GM19438 (cell line): ENCODE results near the gene COL18A1.
"Not testable (repeated sequence)": the region's sequence is repeated elsewhere in the genome, so short reads cannot be mapped to it uniquely, and the experiment has no call there.

ENCODE experiments used
- ATAC-seq: cut with Tn5 transposase; IDR thresholded peaks from one replicate; pipeline ENCODE4 v1.9.1; 2021; ENCODE audit warnings: low read depth; ENCODE audit not compliant: unreplicated experiment

The COL18A1 gene

DNA sequence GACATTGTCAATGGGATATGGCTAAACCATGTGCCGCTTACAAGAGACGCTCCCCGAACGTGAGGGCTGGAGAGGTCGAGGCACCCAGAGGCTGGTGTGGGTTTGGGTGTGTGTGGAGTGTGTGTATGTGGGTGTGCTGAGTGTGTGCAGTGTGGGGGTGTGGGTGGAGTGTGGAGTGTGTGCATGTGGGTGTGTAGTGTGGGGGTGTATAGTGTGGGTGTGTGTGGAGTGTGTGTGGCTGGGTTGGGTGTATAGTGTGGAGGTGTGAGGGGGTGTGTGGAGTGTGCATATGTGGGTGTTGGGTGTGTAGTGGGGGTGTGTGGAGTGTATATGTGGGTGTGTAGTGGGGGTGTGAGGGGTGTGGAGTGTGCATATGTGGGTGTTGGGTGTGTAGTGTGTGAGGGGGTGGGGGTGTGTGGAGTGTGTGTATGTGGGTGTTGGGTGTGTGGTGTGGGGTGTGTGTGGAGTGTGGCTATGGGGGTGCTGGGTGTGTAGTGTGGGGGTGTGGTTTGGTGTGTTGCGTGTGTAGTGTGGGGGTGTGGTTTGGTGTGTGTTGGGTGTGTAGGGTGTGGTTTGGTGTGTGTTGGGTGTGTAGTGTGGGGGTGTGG is 95.1 kb downstream of the COL18A1 start:
- no peak for ATAC-seq

DNA sequence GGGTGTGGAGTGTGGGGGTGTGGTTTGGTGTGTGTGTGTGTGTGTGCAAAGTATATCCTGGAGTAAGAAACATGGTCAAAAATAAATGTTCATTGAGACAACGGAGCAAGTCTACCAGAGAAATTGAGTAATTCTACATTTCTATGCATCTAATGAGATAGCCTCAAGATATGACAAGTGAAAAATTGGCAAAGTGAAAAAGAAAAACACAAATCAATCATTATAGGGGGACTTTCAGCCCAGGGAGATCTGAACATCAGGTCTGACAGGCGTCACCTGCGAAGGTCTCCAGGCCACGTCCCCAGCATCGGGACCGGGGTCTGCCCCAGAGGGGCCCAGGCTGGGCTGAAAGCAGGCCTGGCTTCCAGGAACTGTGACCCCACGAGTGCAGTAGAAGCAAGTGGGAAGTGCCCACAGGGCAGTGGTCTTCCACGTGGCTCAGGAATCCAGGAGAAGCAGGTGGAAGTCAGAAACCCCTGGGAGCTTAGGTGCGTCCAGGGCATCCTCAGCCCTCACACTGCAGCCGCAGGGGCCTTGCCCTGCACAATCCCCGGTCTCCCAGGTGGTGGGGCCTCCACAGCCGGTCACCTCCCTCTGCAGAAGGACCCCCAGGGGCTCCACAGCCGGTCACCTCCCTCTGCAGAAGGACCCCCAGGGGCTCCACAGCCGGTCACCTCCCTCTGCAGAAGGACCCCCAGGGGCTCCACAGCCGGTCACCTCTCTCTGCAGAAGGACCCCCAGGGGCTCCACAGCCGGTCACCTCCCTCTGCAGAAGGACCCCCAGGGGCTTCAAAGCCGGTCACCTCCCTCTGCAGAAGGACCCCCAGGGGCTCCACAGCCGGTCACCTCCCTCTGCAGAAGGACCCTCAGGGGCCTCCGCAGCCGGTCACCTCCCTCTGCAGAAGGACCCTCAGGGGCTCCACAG is 96.4 kb downstream of the COL18A1 start:
- not testable (repeated sequence) for ATAC-seq

DNA sequence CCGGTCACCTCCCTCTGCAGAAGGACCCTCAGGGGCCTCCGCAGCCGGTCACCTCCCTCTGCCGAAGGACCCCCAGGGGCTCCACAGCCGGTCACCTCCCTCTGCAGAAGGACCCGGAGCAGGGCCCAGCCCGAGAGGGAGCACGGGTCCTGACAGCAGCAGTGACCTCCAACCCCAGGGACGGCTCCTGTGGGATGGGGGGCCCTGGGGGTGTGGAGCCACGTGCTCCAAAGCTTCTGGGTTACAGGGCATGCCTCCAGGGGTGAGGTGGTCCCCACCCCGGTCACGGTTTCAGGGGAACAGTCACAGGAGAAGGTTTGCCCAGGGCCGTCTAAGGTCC is 97.0 kb downstream of the COL18A1 start:
- no peak for ATAC-seq

DNA sequence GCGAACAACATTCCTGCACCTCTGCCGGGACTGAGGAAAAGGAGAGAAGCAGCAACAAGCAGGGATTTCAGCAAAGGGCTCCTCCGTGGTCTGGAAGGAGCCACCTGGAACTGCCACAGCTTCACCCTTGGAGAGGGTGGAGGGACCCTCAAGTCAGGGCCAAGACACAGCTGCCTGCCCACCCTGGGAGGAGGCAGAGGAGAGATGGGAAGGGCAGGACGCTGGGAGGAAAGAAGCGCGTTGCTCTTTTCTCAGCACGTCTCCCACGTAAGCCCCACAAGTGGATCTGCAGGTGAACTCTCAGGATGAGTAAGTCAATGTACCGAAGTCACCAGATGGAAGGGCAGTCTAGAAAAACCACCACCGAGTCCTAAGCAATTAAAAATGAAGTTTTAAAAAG is 97.6 kb downstream of the COL18A1 start:
- no peak for ATAC-seq

DNA sequence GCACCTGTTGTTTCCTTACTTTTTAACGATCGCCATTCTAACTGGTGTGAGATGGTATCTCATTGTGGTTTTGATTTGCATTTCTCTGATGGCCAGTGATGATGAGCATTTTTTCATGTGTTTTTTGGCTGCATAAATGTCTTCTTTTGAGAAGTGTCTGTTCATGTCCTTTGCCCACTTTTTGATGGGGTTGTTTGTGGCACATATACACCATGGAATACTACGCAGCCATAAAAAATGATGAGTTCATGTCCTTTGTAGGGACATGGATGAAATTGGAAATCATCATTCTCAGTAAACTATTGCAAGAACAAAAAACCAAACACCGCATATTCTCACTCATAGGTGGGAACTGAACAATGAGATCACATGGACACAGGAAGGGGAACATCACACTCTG is 98.3 kb downstream of the COL18A1 start:
- not testable (repeated sequence) for ATAC-seq

DNA sequence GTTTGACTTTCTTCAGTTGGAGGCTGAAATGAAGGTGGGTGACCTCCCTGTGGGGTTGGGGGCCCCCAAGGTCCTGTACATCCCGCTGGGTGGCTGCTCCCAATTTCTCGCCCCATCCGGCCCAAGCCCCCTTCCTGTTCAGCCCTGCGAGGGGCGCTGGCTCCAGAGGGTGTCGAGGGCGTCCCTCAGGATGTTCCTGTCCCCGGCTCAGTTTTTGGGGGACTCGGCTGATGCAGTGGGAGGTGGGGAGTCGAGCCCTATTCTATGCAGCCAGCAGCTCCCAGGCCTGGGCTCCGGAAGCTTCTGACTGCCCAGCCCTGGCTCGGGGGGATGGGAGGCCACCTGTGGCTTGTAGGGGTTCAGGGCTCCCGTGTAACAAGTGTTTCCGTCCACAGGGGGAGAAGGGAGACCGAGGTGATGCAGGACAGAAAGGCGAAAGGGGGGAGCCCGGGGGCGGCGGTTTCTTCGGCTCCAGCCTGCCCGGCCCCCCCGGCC is 99.1 kb downstream of the COL18A1 start:
- ATAC-seq, result no peak

DNA sequence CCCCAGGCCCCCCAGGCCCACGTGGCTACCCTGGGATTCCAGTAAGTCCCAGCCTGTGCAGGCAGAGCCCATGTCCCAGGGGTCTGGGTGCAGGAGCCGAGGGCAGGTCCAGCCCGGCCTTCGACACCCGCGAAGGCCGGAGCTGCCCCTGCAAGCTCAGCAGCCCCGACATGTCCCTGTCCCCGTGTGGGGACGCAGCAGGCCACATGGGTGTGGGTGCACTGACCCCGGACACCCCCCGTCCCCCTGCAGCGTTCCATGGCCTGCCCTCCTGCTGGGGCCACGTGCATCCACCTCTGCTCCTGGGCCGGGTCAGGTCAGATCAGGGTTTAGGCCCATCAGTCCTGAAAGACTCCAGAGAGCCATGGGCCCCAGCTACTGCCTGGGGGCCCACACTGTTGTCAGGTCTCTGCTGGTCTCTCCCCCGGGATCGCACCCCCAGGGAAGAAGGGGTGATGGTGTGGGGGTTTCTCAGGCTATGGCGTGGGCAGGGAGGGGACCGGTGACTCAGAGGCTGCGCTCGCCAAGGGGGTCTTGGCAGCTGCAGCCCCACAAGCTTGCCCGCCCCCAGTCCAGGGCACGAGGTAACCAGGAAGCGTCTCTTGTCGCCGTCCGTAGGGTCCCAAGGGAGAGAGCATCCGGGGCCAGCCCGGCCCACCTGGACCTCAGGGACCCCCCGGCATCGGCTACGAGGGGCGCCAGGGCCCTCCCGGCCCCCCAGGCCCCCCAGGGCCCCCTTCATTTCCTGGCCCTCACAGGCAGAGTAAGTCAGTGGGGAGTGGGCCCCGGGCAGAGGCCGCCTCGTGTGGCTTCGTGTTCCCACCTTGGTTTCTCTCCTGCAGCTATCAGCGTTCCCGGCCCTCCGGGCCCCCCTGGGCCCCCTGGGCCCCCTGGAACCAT is 99.8 kb downstream of the COL18A1 start:
- no peak for ATAC-seq

DNA sequence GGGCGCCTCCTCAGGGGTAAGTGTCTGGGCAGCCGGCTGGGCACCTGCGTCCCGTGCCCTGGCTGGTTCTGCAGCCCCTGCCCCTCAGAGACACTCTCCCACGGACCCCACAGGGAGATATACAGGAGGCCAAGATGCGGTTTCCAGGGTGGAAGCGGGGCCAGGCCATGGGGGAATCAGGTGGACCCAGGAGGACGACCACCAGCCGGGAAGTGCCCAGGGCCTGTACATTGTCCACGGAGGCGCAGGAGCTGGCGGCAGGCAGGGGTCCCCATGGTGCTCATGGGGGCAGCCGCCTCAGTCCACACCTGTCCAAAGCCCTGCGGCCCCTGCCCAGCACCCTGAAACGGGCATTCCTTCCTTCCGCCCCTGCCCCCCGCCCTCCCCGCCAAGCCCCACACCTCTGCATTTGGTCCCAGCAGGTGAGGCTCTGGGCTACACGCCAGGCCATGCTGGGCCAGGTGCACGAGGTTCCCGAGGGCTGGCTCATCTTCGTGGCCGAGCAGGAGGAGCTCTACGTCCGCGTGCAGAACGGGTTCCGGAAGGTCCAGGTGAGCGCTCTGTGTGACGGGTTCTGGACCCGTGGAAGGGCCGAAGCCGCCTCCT is 100.6 kb downstream of the COL18A1 start:
- no peak for ATAC-seq

DNA sequence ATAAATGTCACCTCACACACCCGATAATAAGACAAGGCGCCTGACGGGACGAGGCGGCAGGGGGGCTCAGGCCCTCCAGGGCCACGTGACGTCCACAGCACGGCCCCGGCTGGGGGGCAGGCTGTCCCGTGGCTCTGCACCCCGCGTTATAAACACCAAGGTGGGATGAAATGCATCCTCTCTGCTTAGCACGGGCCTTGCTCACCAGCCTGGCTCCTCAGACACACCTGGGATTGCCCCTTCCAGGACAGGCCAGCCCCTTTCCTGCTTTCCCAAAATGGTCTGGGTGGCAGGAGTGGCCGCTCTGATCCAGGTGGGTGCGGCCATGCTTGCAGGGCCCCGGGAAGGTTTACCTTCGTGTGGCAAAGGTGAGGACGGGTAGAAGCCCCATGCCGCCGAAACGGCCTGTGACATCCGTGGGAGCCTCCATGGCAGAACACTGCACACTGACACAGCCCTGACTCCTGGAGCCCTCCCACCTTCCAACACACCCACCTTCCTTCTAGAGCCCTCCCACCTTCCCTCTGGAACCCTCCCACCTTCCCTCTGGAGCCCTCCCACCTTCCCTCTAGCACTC is 101.4 kb downstream of the COL18A1 start:
- ATAC-seq, result no peak

DNA sequence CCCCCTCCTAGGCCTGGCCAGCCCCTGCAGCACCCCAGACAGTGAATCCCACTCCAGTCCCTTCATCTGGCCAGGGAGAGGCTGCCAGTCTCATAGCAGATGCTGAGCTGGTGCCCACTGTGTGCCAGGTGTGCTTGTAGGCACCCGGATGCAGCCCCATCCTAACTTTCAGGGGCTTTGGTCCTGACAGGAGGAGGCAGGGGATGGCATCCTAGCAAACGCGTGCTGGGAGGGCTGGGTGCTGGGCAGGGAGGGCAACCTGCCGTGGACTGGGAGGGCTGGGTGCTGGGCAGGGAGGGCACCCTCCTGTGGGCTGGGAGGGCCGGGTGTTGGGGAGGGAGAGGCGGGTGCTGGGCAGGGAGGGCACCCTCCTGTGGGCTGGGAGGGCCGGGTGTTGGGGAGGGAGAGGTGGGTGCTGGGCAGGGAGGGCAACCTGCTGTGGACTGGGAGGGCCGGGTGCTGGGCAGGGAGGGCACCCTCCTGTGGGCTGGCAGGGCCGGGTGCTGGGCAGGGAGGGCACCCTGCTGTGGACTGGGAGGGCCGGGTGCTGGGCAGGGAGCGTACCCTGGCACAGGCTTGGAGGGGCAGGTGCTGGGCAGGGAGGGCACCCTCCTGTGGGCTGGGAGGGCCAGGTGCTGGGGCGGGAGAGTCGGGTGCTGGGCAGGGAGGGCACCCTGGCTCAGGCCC is 102.0 kb downstream of the COL18A1 start:
- ATAC-seq, result no peak

DNA sequence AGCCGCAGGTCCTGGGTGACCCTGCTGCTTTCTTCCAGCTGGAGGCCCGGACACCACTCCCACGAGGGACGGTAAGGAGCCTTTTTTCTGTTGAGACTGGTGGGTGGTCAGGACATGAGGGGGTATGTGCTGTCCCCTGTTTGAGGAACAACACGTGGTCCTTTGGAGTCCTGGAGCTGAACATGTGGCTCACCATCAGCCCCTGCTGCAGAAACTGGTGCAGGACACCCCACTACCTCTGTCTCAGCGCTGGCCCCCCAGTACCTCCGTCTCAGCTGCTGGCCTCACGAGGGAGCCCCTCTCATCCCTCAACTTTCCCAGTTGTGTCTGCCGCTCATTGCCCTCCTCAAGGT is 102.5 kb downstream of the COL18A1 start:
- no peak for ATAC-seq

DNA sequence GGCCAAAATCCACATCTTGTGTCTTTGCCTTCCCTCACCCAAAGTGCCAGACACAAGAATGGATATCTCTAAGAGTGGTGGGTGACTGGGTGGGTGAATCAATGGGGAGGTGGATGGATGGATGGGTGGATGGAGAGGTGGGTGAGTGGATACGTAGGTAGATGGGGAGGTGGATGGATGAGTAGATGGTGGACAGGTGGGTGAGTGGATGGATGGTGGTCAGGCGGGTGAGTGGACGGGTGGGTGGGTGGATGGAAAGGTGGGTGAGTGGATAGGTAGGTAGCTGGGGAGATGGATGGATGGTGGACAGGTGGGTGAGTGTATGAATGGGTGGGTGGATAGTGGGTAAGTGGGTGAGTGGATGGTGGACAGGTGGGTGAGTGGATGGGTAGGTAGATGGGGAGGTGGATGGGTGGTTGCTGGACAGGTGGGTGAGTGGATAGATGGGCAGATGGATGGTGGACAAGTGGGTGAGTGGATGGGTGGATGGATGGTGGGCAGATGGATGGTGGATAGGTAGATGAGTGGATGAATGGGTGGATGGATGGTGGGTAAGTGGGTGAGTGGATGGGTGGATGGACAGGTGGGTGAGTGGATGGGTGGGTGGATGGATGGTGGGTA is 103.0 kb downstream of the COL18A1 start:
- ATAC-seq, result no peak

DNA sequence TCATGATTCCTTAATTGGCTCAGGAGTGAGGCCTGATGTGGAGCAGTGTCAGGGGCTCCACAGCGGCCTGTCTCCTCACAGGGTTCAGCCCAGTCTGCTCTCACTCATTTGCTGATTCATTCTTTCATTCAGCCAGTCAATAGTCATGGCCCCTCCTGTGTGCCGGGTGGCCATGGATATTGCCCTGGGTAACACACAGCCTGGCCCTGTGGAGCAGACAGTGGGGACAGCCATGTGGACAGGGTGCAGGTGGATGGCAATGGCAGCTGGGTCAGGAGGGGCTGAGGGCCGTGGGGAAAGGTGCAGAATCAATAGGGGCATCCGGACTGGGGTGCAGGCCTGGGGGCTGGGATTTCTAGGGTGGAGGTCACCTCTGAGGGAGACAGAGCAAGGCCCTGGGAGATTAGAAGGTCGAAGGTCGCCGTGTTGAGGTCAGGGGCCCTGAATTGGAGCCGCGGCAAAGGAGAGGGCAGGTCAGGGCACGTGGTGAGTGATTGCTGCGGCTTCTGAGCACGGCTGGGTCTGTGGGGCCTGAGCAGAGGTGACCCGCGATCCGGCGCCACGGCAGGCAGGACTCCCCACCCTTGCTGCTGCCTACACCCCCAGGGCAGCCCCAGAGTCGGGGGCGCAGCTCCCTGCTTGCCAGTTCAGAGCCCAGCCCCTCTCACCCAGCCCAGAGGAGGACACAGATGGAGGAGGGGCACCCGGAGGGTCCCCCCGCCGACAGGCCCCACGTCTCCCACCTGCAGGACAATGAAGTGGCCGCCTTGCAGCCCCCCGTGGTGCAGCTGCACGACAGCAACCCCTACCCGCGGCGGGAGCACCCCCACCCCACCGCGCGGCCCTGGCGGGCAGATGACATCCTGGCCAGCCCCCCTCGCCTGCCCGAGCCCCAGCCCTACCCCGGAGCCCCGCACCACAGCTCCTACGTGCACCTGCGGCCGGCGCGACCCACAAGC is 103.9 kb downstream of the COL18A1 start:
- ATAC-seq, result no peak

DNA sequence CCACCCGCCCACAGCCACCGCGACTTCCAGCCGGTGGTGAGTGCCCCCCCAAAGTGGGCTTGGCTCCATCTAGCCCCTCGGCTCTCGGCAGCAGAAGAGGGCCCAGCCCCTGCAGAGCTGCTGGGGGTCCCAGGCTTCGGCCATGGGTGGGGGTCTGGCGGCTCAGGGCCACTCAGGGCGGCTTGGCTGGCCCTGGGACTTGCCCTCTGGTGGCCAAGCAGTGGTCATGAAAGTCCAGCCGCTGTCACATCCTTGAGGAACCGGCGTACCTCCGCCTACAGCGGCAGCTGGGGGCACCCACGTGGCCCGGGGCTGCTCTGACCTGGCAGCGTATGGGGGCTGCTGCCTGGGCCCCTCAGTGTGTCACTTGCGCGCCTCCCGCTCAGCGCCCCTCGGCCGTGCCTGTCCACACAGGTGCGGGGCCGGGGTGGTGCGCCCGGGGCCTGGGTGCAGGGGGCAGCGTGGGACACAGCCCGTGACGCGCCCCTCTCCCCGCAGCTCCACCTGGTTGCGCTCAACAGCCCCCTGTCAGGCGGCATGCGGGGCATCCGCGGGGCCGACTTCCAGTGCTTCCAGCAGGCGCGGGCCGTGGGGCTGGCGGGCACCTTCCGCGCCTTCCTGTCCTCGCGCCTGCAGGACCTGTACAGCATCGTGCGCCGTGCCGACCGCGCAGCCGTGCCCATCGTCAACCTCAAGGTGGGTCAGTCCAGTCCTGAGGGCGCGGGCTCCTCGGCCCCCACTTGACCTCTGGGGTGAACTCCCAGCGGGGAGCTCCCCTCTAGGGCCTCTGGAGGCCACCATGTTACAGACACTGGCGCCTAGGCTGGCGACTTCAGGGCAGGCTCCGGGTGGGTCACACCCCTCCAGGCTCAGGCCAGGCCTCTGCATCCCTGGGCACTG is 104.9 kb downstream of the COL18A1 start:
- ATAC-seq, result no peak

DNA sequence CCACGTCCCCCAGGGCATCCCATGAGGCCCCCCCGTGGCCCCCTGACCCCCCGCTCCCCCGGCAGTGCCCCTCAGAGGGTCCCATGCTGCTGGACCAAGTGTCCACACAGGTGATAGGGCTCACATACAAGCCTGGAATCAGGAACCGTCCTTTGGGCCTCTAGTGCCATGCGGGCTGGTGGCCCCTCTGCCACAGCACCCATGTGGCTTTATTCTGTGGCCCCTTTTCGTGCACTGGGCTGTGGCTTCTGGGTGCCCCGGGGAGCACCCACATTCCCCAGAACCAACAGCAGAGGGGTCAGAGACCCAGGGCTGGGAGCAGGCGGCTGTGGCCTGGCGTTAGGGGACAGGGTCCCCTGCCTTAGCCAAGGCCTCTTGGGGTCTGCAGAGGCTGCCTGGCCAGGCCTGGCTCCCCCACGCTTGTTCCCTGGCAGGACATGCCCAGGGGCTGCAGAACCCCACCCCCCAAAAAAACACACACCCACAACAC is 105.5 kb downstream of the COL18A1 start:
- no peak for ATAC-seq

DNA sequence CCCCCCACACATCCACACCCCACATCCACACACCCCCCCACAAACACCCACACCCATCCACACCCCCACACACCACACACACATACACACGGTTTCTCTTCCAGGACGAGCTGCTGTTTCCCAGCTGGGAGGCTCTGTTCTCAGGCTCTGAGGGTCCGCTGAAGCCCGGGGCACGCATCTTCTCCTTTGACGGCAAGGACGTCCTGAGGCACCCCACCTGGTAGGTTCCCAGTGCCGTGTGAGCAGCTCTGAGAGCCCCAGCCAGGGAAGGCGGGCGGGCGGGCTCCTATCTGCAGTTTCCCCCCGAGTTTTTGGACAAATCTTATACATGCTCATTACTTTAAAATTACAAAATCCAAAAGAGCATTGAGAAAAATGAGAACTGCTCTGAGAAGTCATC is 106.0 kb downstream of the COL18A1 start:
- ATAC-seq, result no peak
